Measurements from ENCODE around the gene EDA2R. TPM values are rescaled to one million over a fixed set of nuclear protein-coding genes. Genes with fewer than 3 reads are reported as not detected.
A peak's percentile ranks its signal among the peaks of the same experiment; 100 is the strongest.

EDA2R gene
- total and polyA plus RNA-seq, 2 of the 4 experiments (the other 2 are of a cell fraction): 14.7 to 23.8 TPM

- no peak overlapping the region for H3K18ac ChIP-seq (ENCODE audit: low read depth, low read length)
- H3K4me3 ChIP-seq (ENCODE audit: insufficient read depth, low read depth, low read length): no peak overlapping the region
- no peak overlapping the region for H3K27ac ChIP-seq (ENCODE audit: insufficient read depth, low read length)
- no peak overlapping the region for H2AK5ac ChIP-seq (ENCODE audit: low read depth, low read length)
- no peak overlapping the region for H3K4me2 ChIP-seq (ENCODE audit: low read depth, low read length)
- no peak overlapping the region for H3K14ac ChIP-seq (replicated peaks; ENCODE audit: low read depth, low read length)
- H3K27me3 ChIP-seq (ENCODE audit: control insufficient read depth, insufficient read depth, low read length): no peaks in the 10 kb centered on the region
- no TSS peak for BruUV-seq (replicated peaks)
- H2BK20ac ChIP-seq (ENCODE audit: low read depth, low read length): no peak overlapping the region
- in situ Hi-C loops (cut with MboI; ENCODE audit: low sequenced_read_pairs) (no loop called here), intact Hi-C loops (cut with micrococcal nuclease) (no loop called here), dilution Hi-C loops (cut with HindIII; ENCODE audit: low sequenced_read_pairs, unreplicated experiment) (no loop called here)
- H3K9me1 ChIP-seq (ENCODE audit: insufficient read depth, low read length): no peaks in the 10 kb centered on the region; the same call in 1 of the 2 replicates
- ATAC-seq (ENCODE audit: low read depth): peak; percentile 46; the same call in 1 of the 2 replicates
- no peak overlapping the region for H2AK9ac ChIP-seq (replicated peaks; ENCODE audit: low read depth, low read length, poor library complexity)
- H2AFZ ChIP-seq (replicated peaks; ENCODE audit: low read length, poor library complexity): no peak overlapping the region
- POLR2A ChIA-PET (ENCODE audit: unreplicated experiment): no interaction called here
- no peaks in the 10 kb centered on the region for H4K20me1 ChIP-seq (ENCODE audit: insufficient read depth, low read length)
- no peaks in the 10 kb centered on the region for H3K9me3 ChIP-seq (ENCODE audit: control insufficient read depth, insufficient read depth, low read length)
- no peak overlapping the region for H3K56ac ChIP-seq (ENCODE audit: extremely low read depth, insufficient read depth, low read length)
- H2BK5ac ChIP-seq (ENCODE audit: low read depth, low read length, poor library complexity, severe bottlenecking): no peak overlapping the region
- CTCF ChIA-PET: no interaction called here
- no peaks in the 10 kb centered on the region for H3K79me1 ChIP-seq (ENCODE audit: low read depth in 1 of 2, low read length in 2 of 2)
- no peak overlapping the region for H4K8ac ChIP-seq (ENCODE audit: low read depth in 2 of 2, low read length in 2 of 2)
- no peak overlapping the region for H4K5ac ChIP-seq (ENCODE audit: low read depth, low read length)
- H3K4me1 ChIP-seq (ENCODE audit: control insufficient read depth, insufficient read depth, low read length): no peaks in the 10 kb centered on the region
- no peak overlapping the region for H3K9ac ChIP-seq (ENCODE audit: low read depth, low read length)
- WGBS, 2 experiments (ENCODE audit: extremely low coverage in 2 of 2, insufficient read length in 1 of 2): no CpG with 5 or more reads among the region's 2 CpGs
- no peak overlapping the region for H2BK15ac ChIP-seq (ENCODE audit: low read depth, low read length)
- peak; percentile 38 for DNase-seq
- no peak overlapping the region for H3K4ac ChIP-seq (ENCODE audit: low read depth, low read length)
- H4K91ac ChIP-seq (ENCODE audit: insufficient read depth, low read depth, low read length): no peak overlapping the region
- H2BK120ac ChIP-seq (ENCODE audit: low read depth, low read length): no peak overlapping the region
- no peaks in the 10 kb centered on the region for H3K36me3 ChIP-seq (ENCODE audit: control insufficient read depth, insufficient read depth, low read length)
- TF ChIP-seq SMC3 (IDR thresholded peaks at IDR 0.05; ENCODE audit: low read depth, low read length): no peak
- no peak for TF ChIP-seq MXI1 (IDR thresholded peaks at IDR 0.05; ENCODE audit: borderline replicate concordance, low read depth, low read length)
- TF ChIP-seq RCOR1 (IDR thresholded peaks at IDR 0.05; ENCODE audit: insufficient replicate concordance, low read length): no peak
- no peak for TF ChIP-seq ELK1 (IDR thresholded peaks at IDR 0.05; ENCODE audit: borderline replicate concordance, low read depth, low read length)
- TF ChIP-seq MAZ (IDR thresholded peaks at IDR 0.05; ENCODE audit: borderline replicate concordance, low read depth, low read length): no peak
- no peak for TF ChIP-seq CHD1 (IDR thresholded peaks at IDR 0.05; ENCODE audit: low read depth, low read length)
- no peak for TF ChIP-seq RFX5 (IDR thresholded peaks at IDR 0.05; ENCODE audit: low read depth, low read length)
- no peak for TF ChIP-seq NFE2L2 (IDR thresholded peaks at IDR 0.05; ENCODE audit: low read depth, low read length)
- no peak for TF ChIP-seq POLR2A (IDR thresholded peaks at IDR 0.05; ENCODE audit: low read depth, low read length)
- H3K23ac ChIP-seq (ENCODE audit: low read depth, low read length): no peak overlapping the region
Measured at GRCh38 chrX:66680451-66680850, 41.6 kb upstream of the EDA2R start.
